Caco-2 (cell line): ENCODE data around the gene APH1B. TPM values are rescaled to one million over a fixed set of nuclear protein-coding genes. Genes with fewer than 3 reads are reported as not detected.

ENCODE experiments used
- BruUV-seq: library from RNA; stranded (reverse); fragments of 400-500 nt; replicated peaks from 2 replicates; lab custom pipeline; 2021; lab: Mats Ljungman, UMichigan
- CTCF ChIA-PET: fragments of 300-600 bp; sonication (Branson Sonifier 250); formaldehyde crosslinking; loops from one replicate; lab custom pipeline; 2022; ENCODE audit warnings: antibody characterized with exemption; lab: Charles Lee
- POLR2A ChIA-PET: fragments of 300-600 bp; sonication (Branson Sonifier 250); formaldehyde crosslinking; loops from one replicate; lab custom pipeline; 2022; ENCODE audit warnings: antibody characterized with exemption; lab: Charles Lee
- DNase-seq, 2 experiments: peaks; one replicate each; pipeline versions ENCODE4 v3.0.0 to v3.0.0-alpha.2; 2020 to 2022
- H3K27me3 ChIP-seq: replicated peaks from 2 replicates; pipeline ENCODE4 v1.6.0; 2011; ENCODE audit warnings: low read length; ENCODE audit not compliant: control insufficient read depth, insufficient read depth
- H3K36me3 ChIP-seq: 2 replicates; pipeline ENCODE4 v1.5.1; 2011; ENCODE audit warnings: low read length; ENCODE audit not compliant: control insufficient read depth, insufficient read depth
- H3K4me1 ChIP-seq: fragments of 250-450 bp; sonication (Bioruptor Pico); 2 replicates; pipeline ENCODE4 v1.5.1; 2020; ENCODE audit warnings: mild to moderate bottlenecking
- H3K4me3 ChIP-seq: 2 replicates; pipeline ENCODE4 v1.5.1; 2011; ENCODE audit warnings: low read depth, mild to moderate bottlenecking, control low read depth, low read length
- H3K9me3 ChIP-seq: fragments of 250-450 bp; sonication (Bioruptor Pico); 2 replicates; pipeline ENCODE4 v1.5.1; 2020; ENCODE audit warnings: mild to moderate bottlenecking, moderate library complexity
- H3K27ac Mint-ChIP-seq: one replicate; pipeline ENCODE4 v1.8.0; 2022; ENCODE audit warnings: mixed read lengths; ENCODE audit not compliant: unreplicated experiment
- H3K27me3 Mint-ChIP-seq: one replicate; pipeline ENCODE4 v1.8.0; 2022; ENCODE audit warnings: mixed read lengths; ENCODE audit not compliant: insufficient read depth, unreplicated experiment
- H3K36me3 Mint-ChIP-seq: one replicate; pipeline ENCODE4 v1.8.0; 2022; ENCODE audit warnings: mild to moderate bottlenecking, mixed read lengths; ENCODE audit not compliant: insufficient read depth, unreplicated experiment
- H3K4me1 Mint-ChIP-seq: one replicate; pipeline ENCODE4 v1.8.0; 2022; ENCODE audit warnings: low read depth, mixed read lengths; ENCODE audit not compliant: unreplicated experiment
- H3K4me3 Mint-ChIP-seq: one replicate; pipeline ENCODE4 v1.8.0; 2022; ENCODE audit warnings: mild to moderate bottlenecking, moderate library complexity, mixed read lengths; ENCODE audit not compliant: unreplicated experiment
- H3K9me3 Mint-ChIP-seq: one replicate; pipeline ENCODE4 v1.8.0; 2022; ENCODE audit warnings: mixed read lengths; ENCODE audit not compliant: unreplicated experiment
- CTCF ChIP-seq, 2 experiments: fragments of 200-600 bp in 1 of 2; IDR thresholded peaks; 1 replicate in 1 of 2; 2 replicates in 1 of 2; pipeline versions ENCODE4 v1.5.1 to v1.8.0; 2011 to 2022; ENCODE audit warnings: antibody characterized with exemption in 1 of 2, control low read depth in 1 of 2, inconsistent platforms in 1 of 2, low read depth in 1 of 2, low read length in 1 of 2, mild to moderate bottlenecking in 1 of 2, moderate library complexity in 1 of 2; ENCODE audit not compliant: insufficient read depth in 1 of 2, severe bottlenecking in 1 of 2, unreplicated experiment in 1 of 2
- intact Hi-C: fragments of 100-400 bp; cut with micrococcal nuclease; formaldehyde crosslinking; loops from one replicate; pipeline ENCODE4 v1.10.0; 2022; ENCODE audit not compliant: unreplicated experiment
- total RNA-seq: library from RNA; stranded (reverse); gene quantifications from 2 replicates; pipeline ENCODE4 v1.2.3, GENCODE V29; 2022

The APH1B gene
- total RNA-seq, 1 experiment from 2014 or later, result 17.3 TPM

GRCh38 chr15:63283126-63283525 is 5.7 kb downstream of the APH1B start:
- CTCF ChIA-PET, result no interaction called here
- Mint-ChIP-seq H3K4me1 (peaks cover 12% of the 10 kb centered on the region), H3K4me3 (no peak overlapping the region)

GRCh38 chr15:63284335-63284734 is 6.9 kb downstream of the APH1B start:
- Mint-ChIP-seq H3K27ac (no peak overlapping the region), H3K36me3 (no peaks in the 10 kb centered on the region), H3K4me1 (peaks cover 12% of the 10 kb centered on the region), H3K4me3 (no peak overlapping the region), H3K27me3 (no peaks in the 10 kb centered on the region), H3K9me3 (no peaks in the 10 kb centered on the region)
- ChIA-PET POLR2A (no interaction called here), CTCF (no interaction called here)
- no peak for DNase-seq
- Histone ChIP-seq H3K9me3 (no peaks in the 10 kb centered on the region), H3K4me1 (no peaks in the 10 kb centered on the region), H3K4me3 (no peak overlapping the region), H3K36me3 (no peaks in the 10 kb centered on the region), H3K27me3 (no peaks in the 10 kb centered on the region)
- BruUV-seq, result no TSS peak
- TF ChIP-seq CTCF (IDR thresholded peaks at IDR 0.05; ENCODE audit: insufficient read depth in 1 of 2, low read depth in 1 of 2, low read length in 1 of 2, severe bottlenecking in 1 of 2, unreplicated experiment in 1 of 2), result no peak
- intact Hi-C loops, result no loop called here

More at GRCh38 chr15:63283126-63283525, 5.7 kb downstream of the APH1B start:
- H3K4me3 ChIP-seq, result no peak overlapping the region
- DNase-seq, result no peak
- no peaks in the 10 kb centered on the region for H3K27me3 Mint-ChIP-seq
- H3K4me1 ChIP-seq, result no peaks in the 10 kb centered on the region
- intact Hi-C loops, result no loop called here
- no TSS peak for BruUV-seq
- no peaks in the 10 kb centered on the region for H3K9me3 Mint-ChIP-seq
- H3K36me3 Mint-ChIP-seq, result no peaks in the 10 kb centered on the region
- no peaks in the 10 kb centered on the region for H3K36me3 ChIP-seq
- H3K9me3 ChIP-seq, result no peaks in the 10 kb centered on the region
- H3K27me3 ChIP-seq, result no peaks in the 10 kb centered on the region
- TF ChIP-seq CTCF (IDR thresholded peaks at IDR 0.05; ENCODE audit: insufficient read depth in 1 of 2, low read depth in 1 of 2, low read length in 1 of 2, severe bottlenecking in 1 of 2, unreplicated experiment in 1 of 2), result no peak
- POLR2A ChIA-PET, result no interaction called here
- H3K27ac Mint-ChIP-seq, result no peak overlapping the region

GRCh38 chr15:63287109-63287508 is 9.7 kb downstream of the APH1B start:
- Histone ChIP-seq H3K4me3 (no peak overlapping the region), H3K27me3 (no peaks in the 10 kb centered on the region), H3K9me3 (no peaks in the 10 kb centered on the region), H3K36me3 (no peaks in the 10 kb centered on the region), H3K4me1 (no peaks in the 10 kb centered on the region)
- intact Hi-C loops, result loop anchor here (1.0 kb wide), 1 partner anchor 216 kb away; no protein-coding TSS in a partner anchor
- no peak for TF ChIP-seq CTCF (IDR thresholded peaks at IDR 0.05; ENCODE audit: insufficient read depth in 1 of 2, low read depth in 1 of 2, low read length in 1 of 2, severe bottlenecking in 1 of 2, unreplicated experiment in 1 of 2)
- Mint-ChIP-seq H3K4me3 (no peak overlapping the region), H3K27ac (no peak overlapping the region), H3K4me1 (peaks cover 12% of the 10 kb centered on the region), H3K9me3 (no peaks in the 10 kb centered on the region), H3K27me3 (no peaks in the 10 kb centered on the region), H3K36me3 (no peaks in the 10 kb centered on the region)
- DNase-seq, result no peak
- CTCF ChIA-PET, result interaction anchor here (0.9 to 2.5 kb wide), 2 partner anchors 116 to 141 kb away, joined by 4 to 10 read pairs; no protein-coding TSS in a partner anchor
- POLR2A ChIA-PET, result no interaction called here
- no TSS peak for BruUV-seq
